Panc1 (cell line): Measurements from ENCODE around the gene ECI1.

Source experiments
- POLR2AphosphoS5 ChIP-seq: IDR thresholded peaks from 2 replicates; pipeline ENCODE4 v1.6.1; 2012; ENCODE audit warnings: mild to moderate bottlenecking, low read depth, low read length, moderate library complexity
- REST ChIP-seq, 2 experiments: IDR thresholded peaks; 2 replicates each; pipeline ENCODE4 v1.6.1; 2011 to 2012; ENCODE audit warnings: low read depth in 2 of 2, control low read depth in 1 of 2, low read length in 1 of 2, mild to moderate bottlenecking in 1 of 2, moderate library complexity in 1 of 2; ENCODE audit not compliant: insufficient read depth in 1 of 2
- TCF7L2 ChIP-seq: IDR thresholded peaks from 2 replicates; pipeline ENCODE4 v1.6.1; 2011; ENCODE audit warnings: mild to moderate bottlenecking, low read depth, low read length, inconsistent platforms
- TF ChIP-seq, protein P1 (sequence below): fragments of 450-650 bp; IDR thresholded peaks from 2 replicates; pipeline ENCODE4 v1.5.1; 2017; ENCODE audit warnings: mild to moderate bottlenecking

DNA sequence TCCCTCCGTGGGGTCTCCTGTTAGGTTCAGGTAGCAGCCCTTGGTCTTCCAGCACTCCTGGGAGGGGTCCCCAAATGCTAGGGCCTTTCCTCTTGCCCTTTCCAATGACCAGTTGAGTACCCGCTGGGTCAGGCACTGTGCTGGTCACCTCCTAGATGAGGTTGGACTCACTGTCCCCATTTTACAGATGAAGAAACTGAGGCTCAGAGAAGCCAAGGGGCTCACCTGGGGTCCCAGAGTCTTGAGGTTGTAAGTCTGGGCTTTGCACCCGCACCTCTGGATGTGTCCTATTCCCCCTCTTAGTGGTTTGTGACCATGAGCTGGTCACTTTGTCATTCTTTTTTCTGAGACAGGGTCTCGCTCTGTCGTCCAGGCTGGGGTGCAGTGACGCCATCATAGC lies 53.6 kb downstream of the ECI1 start:
- TF ChIP-seq, protein P1, sequence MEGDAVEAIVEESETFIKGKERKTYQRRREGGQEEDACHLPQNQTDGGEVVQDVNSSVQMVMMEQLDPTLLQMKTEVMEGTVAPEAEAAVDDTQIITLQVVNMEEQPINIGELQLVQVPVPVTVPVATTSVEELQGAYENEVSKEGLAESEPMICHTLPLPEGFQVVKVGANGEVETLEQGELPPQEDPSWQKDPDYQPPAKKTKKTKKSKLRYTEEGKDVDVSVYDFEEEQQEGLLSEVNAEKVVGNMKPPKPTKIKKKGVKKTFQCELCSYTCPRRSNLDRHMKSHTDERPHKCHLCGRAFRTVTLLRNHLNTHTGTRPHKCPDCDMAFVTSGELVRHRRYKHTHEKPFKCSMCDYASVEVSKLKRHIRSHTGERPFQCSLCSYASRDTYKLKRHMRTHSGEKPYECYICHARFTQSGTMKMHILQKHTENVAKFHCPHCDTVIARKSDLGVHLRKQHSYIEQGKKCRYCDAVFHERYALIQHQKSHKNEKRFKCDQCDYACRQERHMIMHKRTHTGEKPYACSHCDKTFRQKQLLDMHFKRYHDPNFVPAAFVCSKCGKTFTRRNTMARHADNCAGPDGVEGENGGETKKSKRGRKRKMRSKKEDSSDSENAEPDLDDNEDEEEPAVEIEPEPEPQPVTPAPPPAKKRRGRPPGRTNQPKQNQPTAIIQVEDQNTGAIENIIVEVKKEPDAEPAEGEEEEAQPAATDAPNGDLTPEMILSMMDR, result no peak
- TF ChIP-seq POLR2AphosphoS5, result no peak
- no peak for TF ChIP-seq TCF7L2
- no peak for TF ChIP-seq REST (IDR thresholded peaks at IDR 0.05; ENCODE audit: insufficient read depth in 1 of 2, low read depth in 2 of 2, low read length in 1 of 2)
